Endothelial cell of umbilical vein (primary cell): ENCODE measurements around the gene GIMAP1. TPM values are rescaled to one million over a fixed set of nuclear protein-coding genes. Genes with fewer than 3 reads are reported as not detected.
A peak's percentile ranks its signal among the peaks of the same experiment; 100 is the strongest.

ENCODE experiments used
- Bru-seq: library from RNA; stranded (reverse); fragments of 400-500 nt; gene quantifications from one replicate; lab custom pipeline; 2021; lab: Mats Ljungman, UMichigan
- BruChase-seq, 2 experiments: library from RNA; stranded (reverse); fragments of 400-500 nt; gene quantifications; one replicate each; lab custom pipeline; 2021; lab: Mats Ljungman, UMichigan
- BruUV-seq: library from RNA; stranded (reverse); fragments of 400-500 nt; replicated peaks from 2 replicates; lab custom pipeline; 2021; lab: Mats Ljungman, UMichigan
- CTCF ChIA-PET: fragments of 300-600, 350-600 bp; sonication (Branson Sonifier 250); formaldehyde crosslinking; loops from one replicate; lab custom pipeline; 2021; ENCODE audit warnings: antibody characterized with exemption, inconsistent platforms; lab: Charles Lee
- POLR2A ChIA-PET: fragments of 300-600, 350-600 bp; sonication (Branson Sonifier 250); formaldehyde crosslinking; loops from one replicate; lab custom pipeline; 2021; ENCODE audit warnings: antibody characterized with exemption, inconsistent platforms; lab: Charles Lee
- DNase-seq: peaks from one replicate; pipeline ENCODE4 v3.0.0-alpha.2; 2011; ENCODE audit warnings: low read depth, low spot score
- FAIRE-seq: peaks from 2 replicates; lab custom pipeline; 2011; peaks lifted over from hg19 to GRCh38; lab: Jason Lieb, UNC
- H2AFZ ChIP-seq: 2 replicates; pipeline ENCODE4 v1.6.0; 2012; ENCODE audit warnings: low read depth, low read length, control low read depth, inconsistent platforms
- H3K27ac ChIP-seq: 2 replicates; pipeline ENCODE4 v1.5.1; 2011; ENCODE audit warnings: low read depth, mild to moderate bottlenecking, control low read depth, low read length, moderate library complexity; ENCODE audit not compliant: insufficient read depth
- H3K27me3 ChIP-seq, 2 experiments: 2 replicates each; pipeline versions ENCODE4 v1.6.0 to v1.6.1; 2011; ENCODE audit warnings: low read length in 2 of 2, mixed read lengths in 1 of 2; ENCODE audit not compliant: control insufficient read depth in 2 of 2, insufficient read depth in 2 of 2
- H3K36me3 ChIP-seq, 2 experiments: 2 replicates in 1 of 2; 3 replicates in 1 of 2; pipeline ENCODE4 v1.5.1; 2011; ENCODE audit warnings: low read length in 2 of 2, mild to moderate bottlenecking in 1 of 2, moderate library complexity in 1 of 2; ENCODE audit not compliant: control insufficient read depth in 2 of 2, insufficient read depth in 2 of 2; ENCODE audit errors: extremely low read depth in 1 of 2
- H3K4me1 ChIP-seq: 3 replicates; pipeline ENCODE4 v1.5.1; 2011; ENCODE audit warnings: mild to moderate bottlenecking, low read length; ENCODE audit not compliant: control insufficient read depth, insufficient read depth; ENCODE audit errors: extremely low read depth
- H3K4me2 ChIP-seq: 2 replicates; pipeline ENCODE4 v1.6.1; 2011; ENCODE audit warnings: low read length, control low read depth, mixed read lengths; ENCODE audit not compliant: insufficient read depth
- H3K4me3 ChIP-seq, 3 experiments: fragments of 200-600 bp in 1 of 3; sonication (generic), shearing (Covaris generic) in 1 of 3; replicated peaks in 1 of 3; 2 replicates each; pipeline ENCODE4 v1.5.1; 2011 to 2016; ENCODE audit warnings: control low read depth in 3 of 3, low read length in 3 of 3, mild to moderate bottlenecking in 2 of 3, inconsistent platforms in 1 of 3, low read depth in 1 of 3, moderate library complexity in 1 of 3; ENCODE audit not compliant: insufficient read depth in 1 of 3
- H3K79me2 ChIP-seq: 2 replicates; pipeline ENCODE4 v1.6.0; 2012; ENCODE audit warnings: low read length, inconsistent platforms; ENCODE audit not compliant: control insufficient read depth, insufficient read depth
- H3K9ac ChIP-seq: replicated peaks from 2 replicates; pipeline ENCODE3; 2011; ENCODE audit warnings: low read length, control low read depth; ENCODE audit not compliant: insufficient read depth; ENCODE audit errors: extremely low read depth
- H3K9me1 ChIP-seq: replicated peaks from 3 replicates; pipeline ENCODE4 v1.6.0; 2011; ENCODE audit warnings: mild to moderate bottlenecking, low read length; ENCODE audit not compliant: control insufficient read depth, insufficient read depth; ENCODE audit errors: extremely low read depth
- H3K9me3 ChIP-seq: replicated peaks from 2 replicates; pipeline ENCODE4 v1.5.1; 2012; ENCODE audit warnings: low read length, inconsistent platforms; ENCODE audit not compliant: control insufficient read depth, insufficient read depth
- H4K20me1 ChIP-seq: replicated peaks from 2 replicates; pipeline ENCODE3; 2011; ENCODE audit warnings: mild to moderate bottlenecking, low read length; ENCODE audit not compliant: control insufficient read depth, insufficient read depth; ENCODE audit errors: extremely low read depth
- EZH2 ChIP-seq: IDR thresholded peaks from 2 replicates; pipeline ENCODE4 v1.6.1; 2012; ENCODE audit warnings: borderline replicate concordance, low read depth, mild to moderate bottlenecking, moderate library complexity, low read length, inconsistent platforms; ENCODE audit not compliant: severe bottlenecking
- FOS ChIP-seq: IDR thresholded peaks from 2 replicates; pipeline ENCODE4 v1.6.1; 2011; ENCODE audit warnings: mild to moderate bottlenecking, low read length, moderate library complexity, borderline replicate concordance; ENCODE audit not compliant: insufficient read depth
- GATA2 ChIP-seq: IDR thresholded peaks from 2 replicates; pipeline ENCODE4 v1.7.0; 2011; ENCODE audit warnings: low read depth, mild to moderate bottlenecking, moderate library complexity, mixed read lengths, low read length; ENCODE audit not compliant: insufficient read length, insufficient read depth
- JUN ChIP-seq: IDR thresholded peaks from 2 replicates; pipeline ENCODE4 v1.6.1; 2011; ENCODE audit warnings: borderline replicate concordance, low read depth; ENCODE audit not compliant: insufficient read length, insufficient read depth
- MYC ChIP-seq: IDR thresholded peaks from one replicate; pipeline ENCODE4 v1.6.1; 2011; ENCODE audit warnings: mild to moderate bottlenecking, low read depth, low read length
- POLR2A ChIP-seq: IDR thresholded peaks from 2 replicates; pipeline ENCODE4 v1.6.1; 2012; ENCODE audit warnings: low read depth, mild to moderate bottlenecking, control low read depth, low read length
- POLR2AphosphoS5 ChIP-seq: IDR thresholded peaks from 2 replicates; pipeline ENCODE4 v1.6.1; 2012; ENCODE audit warnings: low read depth, mild to moderate bottlenecking, control low read depth, low read length, moderate library complexity; ENCODE audit not compliant: insufficient read depth
- dilution Hi-C: fragments of 300-500 bp; cut with MboI; formaldehyde crosslinking; loops from one replicate; pipeline ENCODE4 v1.15.0; 2019; ENCODE audit warnings: low sequenced_read_pairs; ENCODE audit not compliant: extremely low pct_ligation_motif_present
- intact Hi-C: fragments of 100-400 bp; cut with micrococcal nuclease; formaldehyde crosslinking; loops from one replicate; pipeline ENCODE4 v1.10.0; 2022
- long read RNA-seq: library from polyadenylated mRNA; stranded (forward); transcript quantifications from one replicate; pipeline ENCODE4 v2.0.0, GENCODE V29; 2021
- polyA minus RNA-seq, 3 experiments: library from RNA; depleted of rRNA, polyadenylated mRNA; stranded (reverse); fragments of >200 nt; gene quantifications; 1 replicate in 1 of 3; 2 replicates in 2 of 3; pipeline ENCODE4 v1.2.3, GENCODE V29; 2011
- polyA plus RNA-seq, 4 experiments: library from polyadenylated mRNA; depleted of rRNA in 3 of 4; stranded (reverse) in 3 of 4; unstranded in 1 of 4; fragments of >200 nt; gene quantifications; 2 replicates each; pipeline versions ENCODE4 v1.2.1 to v1.2.3, GENCODE V29; 2011 to 2012; ENCODE audit warnings: missing spikeins in 1 of 4
- total RNA-seq: library from RNA; stranded (reverse); gene quantifications from 2 replicates; pipeline ENCODE4 v1.2.3, GENCODE V29; 2021
- TF ChIP-seq, protein P1 (sequence below), 2 donors: IDR thresholded peaks; 1 replicate in 1 of 2; 2 replicates in 1 of 2; pipeline ENCODE4 v1.5.1; 2011; ENCODE audit warnings: low read length in 2 of 2, mild to moderate bottlenecking in 2 of 2, moderate library complexity in 2 of 2, control low read depth in 1 of 2, inconsistent platforms in 1 of 2, low read depth in 1 of 2; ENCODE audit not compliant: insufficient read depth in 1 of 2; ENCODE audit errors: extremely low read depth in 1 of 2
- TF ChIP-seq, protein P2 (sequence below): IDR thresholded peaks from 2 replicates; pipeline ENCODE4 v1.6.1; 2011; ENCODE audit not compliant: insufficient read depth, insufficient read length

Gene GIMAP1
- total RNA-seq: 11.8 and 11.9 TPM in 2 replicates
- 8.1 and 10.0 TPM in 2 replicates for polyA plus RNA-seq
- polyA plus RNA-seq (2011; cell fraction: cytosol; rRNA removed): 8.7 and 11.0 TPM in 2 replicates
- polyA plus RNA-seq (2011; cell fraction: nucleus; rRNA removed): 7.9 and 8.0 TPM in 2 replicates
- polyA plus RNA-seq (2012): 7.8 and 12.2 TPM in 2 replicates
- polyA minus RNA-seq: 3.8 and 5.8 TPM in 2 replicates
- not detected for polyA minus RNA-seq (2011; cell fraction: cytosol; rRNA and poly(A)+ RNA removed)
- polyA minus RNA-seq (2011; cell fraction: nucleus; rRNA and poly(A)+ RNA removed): 5.0 and 6.5 TPM in 2 replicates
- percentile 76 among the genes with signal in this experiment for Bru-seq, nascent RNA
- percentile 79 among the genes with signal in this experiment for BruChase-seq, experiment 1, labeled RNA remaining after a 6-hour chase
- percentile 76 among the genes with signal in this experiment for BruChase-seq, experiment 2, labeled RNA remaining after a 2-hour chase
- long read RNA-seq, full-length matches to known transcripts: 90 of 91 reads
- long read RNA-seq, partial matches to known transcripts: 0 of 91 reads
- long read RNA-seq, other reads (novel, unspliced or antisense): 1 of 91 reads

DNA sequence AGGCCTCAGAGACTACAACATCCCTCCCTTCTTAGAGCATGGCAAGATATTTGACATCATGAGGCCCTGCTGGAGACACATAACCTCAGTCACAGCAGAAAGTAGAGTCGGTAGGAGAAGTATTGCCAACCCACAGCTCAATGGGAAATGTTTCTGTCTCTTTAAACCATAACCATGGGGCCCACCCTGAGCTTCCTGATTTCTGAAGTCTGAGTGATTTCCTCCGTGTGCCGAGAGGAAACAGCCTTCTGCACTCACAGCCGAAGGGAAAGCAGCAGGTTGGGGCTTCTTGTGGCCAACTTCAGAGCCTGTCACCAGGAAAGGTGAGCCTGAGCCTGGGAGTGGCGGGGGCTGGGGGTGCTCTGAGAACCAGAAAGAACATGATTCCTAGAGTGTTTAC is at the start of gene GIMAP1:
TSS of gene GIMAP1 (plus strand) at position 246 of the 400 bp plus-strand sequence. CDS start 2,435 bp downstream, outside the sequence.
- POLR2A ChIA-PET: interaction anchor here (0.6 to 1.3 kb wide), 5 partner anchors 39 to 265 kb away, joined by 3 to 8 read pairs (median 5); partner anchors contain the start of genes GIMAP6 and GIMAP8
- Histone ChIP-seq H3K4me3 (peak within 1 kb of the TSS; percentile 61 to 84 (median 78)), H3K27me3 (no peaks in the 10 kb centered on the region), H4K20me1 (no peaks in the 10 kb centered on the region), H3K4me2 (peak within 1 kb of the TSS; percentile 97), H3K4me1 (peaks cover 18% of the 10 kb centered on the region), H3K36me3 (peaks cover 3 to 15% of the 10 kb centered on the region in 2 experiments), H2AFZ (peak within 1 kb of the TSS; percentile 84), H3K9me1 (no peaks in the 10 kb centered on the region), H3K9me3 (no peaks in the 10 kb centered on the region), H3K9ac (peak within 1 kb of the TSS; percentile 45), H3K79me2 (peaks cover 18% of the 10 kb centered on the region), H3K27ac (peak within 1 kb of the TSS; percentile 39)
- DNase-seq: peak; percentile 88
- peak; percentile 91 for FAIRE-seq
- CTCF ChIA-PET: interaction anchor here (1.0 to 3.3 kb wide), 14 partner anchors 11 to 267 kb away, joined by 3 to 19 read pairs (median 3); partner anchors contain the start of genes GIMAP2 and GIMAP8
- intact Hi-C loops (loop anchor here (2.0 kb wide), 2 partner anchors 40 to 202 kb away; partner anchors contain the start of gene GIMAP7), dilution Hi-C loops (no loop called here)
- no TSS peak for BruUV-seq
- TF ChIP-seq POLR2A (peak; percentile 97), POLR2AphosphoS5 (peak; percentile 95), MYC (no peak), EZH2 (no peak), GATA2 (no peak), JUN (peak; percentile 10), FOS (no peak)
- TF ChIP-seq, protein P1, sequence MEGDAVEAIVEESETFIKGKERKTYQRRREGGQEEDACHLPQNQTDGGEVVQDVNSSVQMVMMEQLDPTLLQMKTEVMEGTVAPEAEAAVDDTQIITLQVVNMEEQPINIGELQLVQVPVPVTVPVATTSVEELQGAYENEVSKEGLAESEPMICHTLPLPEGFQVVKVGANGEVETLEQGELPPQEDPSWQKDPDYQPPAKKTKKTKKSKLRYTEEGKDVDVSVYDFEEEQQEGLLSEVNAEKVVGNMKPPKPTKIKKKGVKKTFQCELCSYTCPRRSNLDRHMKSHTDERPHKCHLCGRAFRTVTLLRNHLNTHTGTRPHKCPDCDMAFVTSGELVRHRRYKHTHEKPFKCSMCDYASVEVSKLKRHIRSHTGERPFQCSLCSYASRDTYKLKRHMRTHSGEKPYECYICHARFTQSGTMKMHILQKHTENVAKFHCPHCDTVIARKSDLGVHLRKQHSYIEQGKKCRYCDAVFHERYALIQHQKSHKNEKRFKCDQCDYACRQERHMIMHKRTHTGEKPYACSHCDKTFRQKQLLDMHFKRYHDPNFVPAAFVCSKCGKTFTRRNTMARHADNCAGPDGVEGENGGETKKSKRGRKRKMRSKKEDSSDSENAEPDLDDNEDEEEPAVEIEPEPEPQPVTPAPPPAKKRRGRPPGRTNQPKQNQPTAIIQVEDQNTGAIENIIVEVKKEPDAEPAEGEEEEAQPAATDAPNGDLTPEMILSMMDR (IDR thresholded peaks at IDR 0.05; ENCODE audit: extremely low read depth in 1 of 2, insufficient read depth in 1 of 2, low read depth in 1 of 2, low read length in 2 of 2): no peak
- TF ChIP-seq, protein P2, sequence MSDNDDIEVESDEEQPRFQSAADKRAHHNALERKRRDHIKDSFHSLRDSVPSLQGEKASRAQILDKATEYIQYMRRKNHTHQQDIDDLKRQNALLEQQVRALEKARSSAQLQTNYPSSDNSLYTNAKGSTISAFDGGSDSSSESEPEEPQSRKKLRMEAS: no peak
